ENCODE measurements around the gene PYROXD2.

Gene PYROXD2

GRCh38 chr10:98414932-98415730, at the start of gene PYROXD2:
PYROXD2 (minus strand) TSS chr10:98415182; CDS start chr10:98415135, 47 bp downstream.
- DNase-seq (ENCODE audit: low read depth in 4 of 4, low spot score in 1 of 4), result peak in 2 of 4 experiments; percentile 12 to 17

GRCh38 chr10:98463976-98464754, 49.2 kb upstream of the PYROXD2 start:
- no peak for DNase-seq (ENCODE audit: low read depth in 4 of 4, low spot score in 1 of 4)

GRCh38 chr10:98463016-98463415, 48.0 kb upstream of the PYROXD2 start:
- no peak for DNase-seq (ENCODE audit: low read depth in 4 of 4, low spot score in 1 of 4)

GRCh38 chr10:98461500-98461842, 46.5 kb upstream of the PYROXD2 start:
- no peak for DNase-seq (ENCODE audit: low read depth in 4 of 4, low spot score in 1 of 4)

GRCh38 chr10:98460837-98461499, 46.0 kb upstream of the PYROXD2 start:
- no peak for DNase-seq (ENCODE audit: low read depth in 4 of 4, low spot score in 1 of 4)

- no peak for DNase-seq (ENCODE audit: low read depth in 4 of 4, low spot score in 1 of 4)
Observed at GRCh38 chr10:98458809-98459784, 44.1 kb upstream of the PYROXD2 start.

GRCh38 chr10:98457721-98458120, 42.7 kb upstream of the PYROXD2 start:
- DNase-seq (ENCODE audit: low read depth in 4 of 4, low spot score in 1 of 4), result no peak

- DNase-seq (ENCODE audit: low read depth in 4 of 4, low spot score in 1 of 4), result no peak
Observed at GRCh38 chr10:98456686-98457482, 41.9 kb upstream of the PYROXD2 start.

- DNase-seq (ENCODE audit: low read depth in 4 of 4, low spot score in 1 of 4), result no peak
Observed at GRCh38 chr10:98456043-98456570, 41.1 kb upstream of the PYROXD2 start.

- DNase-seq (ENCODE audit: low read depth in 4 of 4, low spot score in 1 of 4), result no peak
Observed at GRCh38 chr10:98453729-98454128, 38.7 kb upstream of the PYROXD2 start.

GRCh38 chr10:98450618-98451017, 35.6 kb upstream of the PYROXD2 start:
- DNase-seq (ENCODE audit: low read depth in 4 of 4, low spot score in 1 of 4), result no peak

GRCh38 chr10:98449287-98449686, 34.3 kb upstream of the PYROXD2 start:
- no peak for DNase-seq (ENCODE audit: low read depth in 4 of 4, low spot score in 1 of 4)

GRCh38 chr10:98446661-98447221, 31.8 kb upstream of the PYROXD2 start, which contains the start of gene HPS1:
HPS1 (minus strand) TSS chr10:98446935; CDS start chr10:98443240, 3,695 bp downstream.
- peak; percentile 70 to 80 (median 74) for DNase-seq (ENCODE audit: low read depth in 4 of 4, low spot score in 1 of 4)

GRCh38 chr10:98446151-98446660, 31.2 kb upstream of the PYROXD2 start:
- peak in 2 of 4 experiments; percentile 12 to 35 for DNase-seq (ENCODE audit: low read depth in 4 of 4, low spot score in 1 of 4)

- DNase-seq (ENCODE audit: low read depth in 4 of 4, low spot score in 1 of 4), result no peak
Observed at GRCh38 chr10:98445200-98445812, 30.3 kb upstream of the PYROXD2 start.

GRCh38 chr10:98444314-98445006, 29.5 kb upstream of the PYROXD2 start:
- no peak for DNase-seq (ENCODE audit: low read depth in 4 of 4, low spot score in 1 of 4)

- no peak for DNase-seq (ENCODE audit: low read depth in 4 of 4, low spot score in 1 of 4)
Observed at GRCh38 chr10:98438715-98439114, 23.7 kb upstream of the PYROXD2 start.

GRCh38 chr10:98436704-98437103, 21.7 kb upstream of the PYROXD2 start:
- no peak for DNase-seq (ENCODE audit: low read depth in 4 of 4, low spot score in 1 of 4)

Measured in stimulated activated CD4-positive, alpha-beta T cell treated with anti-CD3 and anti-CD28 coated beads, Interleukin-1b, Interleukin-23, amount 100 ng/mL, for 24 hours (primary cell).